ENCODE measurements around the gene FOXP4. TPM values are rescaled to one million over a fixed set of nuclear protein-coding genes. Genes with fewer than 3 reads are reported as not detected.

Gene FOXP4
- total RNA-seq, 1 experiment from 2014 or later, result 1.6 TPM

GRCh38 chr6:41558033-41558807 is 12.0 kb downstream of the FOXP4 start:
- in situ Hi-C loops (cut with HindIII; ENCODE audit: low pct_unique_long_range_greater_than_20kb, low sequenced_read_pairs), result no loop called here
- no peak for DNase-seq (ENCODE audit: low read depth)

- in situ Hi-C loops (cut with HindIII; ENCODE audit: low pct_unique_long_range_greater_than_20kb, low sequenced_read_pairs), result no loop called here
Measured at GRCh38 chr6:41559655-41560427, 13.7 kb downstream of the FOXP4 start.

GRCh38 chr6:41560431-41561192 is 14.4 kb downstream of the FOXP4 start:
- in situ Hi-C loops (cut with HindIII; ENCODE audit: low pct_unique_long_range_greater_than_20kb, low sequenced_read_pairs), result no loop called here
- DNase-seq (ENCODE audit: low read depth), result no peak

More at GRCh38 chr6:41559655-41560427, 13.7 kb downstream of the FOXP4 start:
- DNase-seq (ENCODE audit: low read depth), result no peak

GRCh38 chr6:41561416-41561815 is 15.2 kb downstream of the FOXP4 start:
- in situ Hi-C loops (cut with HindIII; ENCODE audit: low pct_unique_long_range_greater_than_20kb, low sequenced_read_pairs), result no loop called here
- no peak for DNase-seq (ENCODE audit: low read depth)

GRCh38 chr6:41561931-41562911 is 16.0 kb downstream of the FOXP4 start:
- no peak for DNase-seq (ENCODE audit: low read depth)
- in situ Hi-C loops (cut with HindIII; ENCODE audit: low pct_unique_long_range_greater_than_20kb, low sequenced_read_pairs), result no loop called here

GRCh38 chr6:41563060-41563776 is 17.0 kb downstream of the FOXP4 start:
- in situ Hi-C loops (cut with HindIII; ENCODE audit: low pct_unique_long_range_greater_than_20kb, low sequenced_read_pairs), result no loop called here
- no peak for DNase-seq (ENCODE audit: low read depth)

GRCh38 chr6:41564448-41565142 is 18.4 kb downstream of the FOXP4 start:
- in situ Hi-C loops (cut with HindIII; ENCODE audit: low pct_unique_long_range_greater_than_20kb, low sequenced_read_pairs), result no loop called here

GRCh38 chr6:41565701-41566100 is 19.5 kb downstream of the FOXP4 start:
- in situ Hi-C loops (cut with HindIII; ENCODE audit: low pct_unique_long_range_greater_than_20kb, low sequenced_read_pairs), result no loop called here
- DNase-seq (ENCODE audit: low read depth), result no peak

More at GRCh38 chr6:41564448-41565142, 18.4 kb downstream of the FOXP4 start:
- DNase-seq (ENCODE audit: low read depth), result no peak

GRCh38 chr6:41566961-41567360 is 20.8 kb downstream of the FOXP4 start:
- in situ Hi-C loops (cut with HindIII; ENCODE audit: low pct_unique_long_range_greater_than_20kb, low sequenced_read_pairs), result no loop called here
- no peak for DNase-seq (ENCODE audit: low read depth)

- in situ Hi-C loops (cut with HindIII; ENCODE audit: low pct_unique_long_range_greater_than_20kb, low sequenced_read_pairs), result no loop called here
- DNase-seq (ENCODE audit: low read depth), result no peak
Measured at GRCh38 chr6:41567684-41568083, 21.5 kb downstream of the FOXP4 start.

GRCh38 chr6:41568202-41568584 is 22.0 kb downstream of the FOXP4 start:
- DNase-seq (ENCODE audit: low read depth), result no peak
- in situ Hi-C loops (cut with HindIII; ENCODE audit: low pct_unique_long_range_greater_than_20kb, low sequenced_read_pairs), result no loop called here

- in situ Hi-C loops (cut with HindIII; ENCODE audit: low pct_unique_long_range_greater_than_20kb, low sequenced_read_pairs), result no loop called here
- no peak for DNase-seq (ENCODE audit: low read depth)
Measured at GRCh38 chr6:41568585-41569384, 22.6 kb downstream of the FOXP4 start.

- DNase-seq (ENCODE audit: low read depth), result no peak
- in situ Hi-C loops (cut with HindIII; ENCODE audit: low pct_unique_long_range_greater_than_20kb, low sequenced_read_pairs), result no loop called here
Measured at GRCh38 chr6:41570259-41570615, 24.1 kb downstream of the FOXP4 start.

GRCh38 chr6:41571021-41571780 is 25.0 kb downstream of the FOXP4 start:
- in situ Hi-C loops (cut with HindIII; ENCODE audit: low pct_unique_long_range_greater_than_20kb, low sequenced_read_pairs), result no loop called here
- DNase-seq (ENCODE audit: low read depth), result no peak

- in situ Hi-C loops (cut with HindIII; ENCODE audit: low pct_unique_long_range_greater_than_20kb, low sequenced_read_pairs), result no loop called here
Measured at GRCh38 chr6:41572613-41573012, 26.4 kb downstream of the FOXP4 start.

More at GRCh38 chr6:41572613-41573012, 26.4 kb downstream of the FOXP4 start:
- DNase-seq (ENCODE audit: low read depth), result no peak

Data from Caki2 (cell line).